HG03575 (cell line): Measurements from ENCODE around the gene DHX57.
"Not testable (repeated sequence)": the region's sequence is repeated elsewhere in the genome, so short reads cannot be mapped to it uniquely, and the experiment has no call there.

Experiments used
- ATAC-seq: cut with Tn5 transposase; IDR thresholded peaks from one replicate; pipeline ENCODE4 v1.9.1; 2021; ENCODE audit not compliant: unreplicated experiment, insufficient number of reproducible peaks, low FRiP score; ENCODE audit errors: extremely low read depth

The DHX57 gene

DNA sequence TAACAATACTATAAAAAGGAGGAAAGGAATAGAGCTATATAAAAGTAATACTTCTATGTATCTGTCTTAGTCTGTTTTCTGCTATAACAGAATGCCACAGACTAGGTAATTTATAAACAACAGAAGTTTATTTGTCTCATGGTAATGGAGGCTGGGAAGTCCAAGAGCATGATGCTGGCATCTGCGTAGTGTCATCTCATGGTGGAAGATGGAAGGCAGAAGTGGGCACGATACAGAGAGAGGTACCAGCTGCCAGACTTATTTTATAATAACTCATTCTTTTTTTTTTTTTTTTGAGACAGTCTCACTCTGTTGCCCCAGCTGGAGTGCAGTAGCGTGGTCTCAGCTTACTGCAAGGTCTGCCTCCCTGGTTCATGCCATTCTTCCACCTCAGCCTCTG is 4.3 kb downstream of the DHX57 start:
- no peak for ATAC-seq

DNA sequence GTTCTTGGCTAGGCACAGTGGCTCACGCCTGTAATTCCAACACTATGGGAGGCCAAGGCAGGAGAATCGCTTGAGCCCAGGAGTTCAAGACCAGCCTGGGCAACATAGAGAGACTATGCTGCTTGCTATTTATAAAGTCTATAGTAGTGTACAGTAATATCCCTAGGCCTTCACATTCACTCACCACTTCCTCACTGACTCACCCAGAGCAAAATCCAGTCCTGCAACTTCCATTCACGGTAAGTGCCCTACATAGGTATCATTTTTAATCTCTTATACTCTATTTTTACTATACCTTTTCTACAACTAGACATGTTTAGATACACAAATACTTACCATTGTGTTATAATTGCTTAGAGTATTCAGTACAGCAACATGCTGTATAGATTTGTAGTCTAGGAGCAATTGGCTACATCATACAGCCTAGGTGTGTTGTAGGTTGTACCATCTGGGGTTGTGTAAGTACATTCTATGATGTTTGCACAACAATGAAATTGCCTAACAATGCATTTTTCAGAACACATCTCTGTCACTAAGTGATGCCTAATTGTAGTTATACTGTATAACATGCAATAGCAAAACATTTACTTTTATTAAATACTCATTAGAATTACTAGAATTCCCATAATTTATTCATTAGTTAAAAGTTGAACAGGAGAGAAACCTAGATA is 8.8 kb downstream of the DHX57 start:
- ATAC-seq, result no peak

DNA sequence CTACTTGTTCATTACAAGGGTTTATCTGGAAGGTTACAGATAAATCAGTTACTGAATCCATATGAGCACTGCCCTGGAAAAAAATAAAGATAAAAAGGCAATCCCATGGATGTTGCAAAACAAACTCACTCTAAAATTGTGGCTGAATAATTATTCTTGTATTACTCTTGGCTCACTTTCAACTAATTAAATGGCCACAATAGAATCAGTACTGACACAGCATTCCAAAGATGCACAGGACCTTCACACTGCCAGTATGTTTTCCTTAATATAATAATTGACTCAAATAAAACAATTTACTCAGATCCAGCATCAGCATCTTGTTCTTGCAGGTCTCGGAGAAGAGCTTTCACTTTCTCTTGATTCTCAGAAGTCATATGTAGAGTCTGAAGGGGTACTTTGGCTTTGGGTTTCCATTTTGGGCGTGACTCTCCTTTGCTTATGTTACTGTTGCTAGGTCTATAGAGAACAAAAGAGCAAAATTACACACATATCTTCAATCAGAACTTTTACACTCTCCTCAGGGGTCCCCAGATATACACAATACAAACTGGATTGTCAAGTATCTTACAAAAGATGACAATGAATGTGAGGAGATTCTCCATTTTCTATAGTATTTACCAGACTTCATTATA is 12.6 kb downstream of the DHX57 start:
- no peak for ATAC-seq

DNA sequence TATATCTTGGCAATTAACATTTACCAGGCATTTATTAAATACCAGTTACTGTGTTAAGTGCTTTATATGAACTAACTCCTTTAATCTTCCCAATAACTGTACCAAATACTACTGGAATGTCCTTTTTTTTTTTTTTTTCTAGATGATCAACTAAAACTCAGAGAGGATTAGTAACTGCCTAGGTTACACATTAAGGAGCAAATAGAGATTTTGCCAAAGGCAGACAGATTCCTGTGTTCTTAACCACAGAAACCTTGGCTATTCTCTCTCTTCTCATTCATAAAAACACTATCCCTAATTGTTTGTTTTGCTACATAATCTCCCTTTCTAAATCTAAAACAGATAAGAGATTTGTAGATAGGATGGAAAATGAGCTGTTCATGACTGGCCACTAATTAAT is 13.3 kb downstream of the DHX57 start:
- no peak for ATAC-seq

DNA sequence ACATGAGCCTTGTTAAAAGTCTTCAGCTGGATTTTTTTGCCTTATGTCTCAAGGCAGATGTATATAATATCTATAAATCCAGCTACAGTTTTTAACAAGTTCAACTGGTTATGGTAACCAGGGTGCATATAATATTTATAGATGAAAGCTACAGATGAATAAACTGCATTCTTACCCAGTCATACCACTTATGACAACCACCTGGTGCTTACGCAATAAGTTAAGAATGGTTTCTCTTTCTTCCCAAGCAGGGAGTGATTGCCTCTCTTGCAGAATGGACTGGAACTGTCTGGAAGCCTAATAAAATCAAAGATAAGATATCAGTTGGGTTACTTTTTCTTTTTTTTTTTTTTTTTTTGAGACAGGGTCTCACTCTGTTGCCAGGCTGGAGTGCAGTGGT is 19.6 kb downstream of the DHX57 start:
- ATAC-seq, result no peak

DNA sequence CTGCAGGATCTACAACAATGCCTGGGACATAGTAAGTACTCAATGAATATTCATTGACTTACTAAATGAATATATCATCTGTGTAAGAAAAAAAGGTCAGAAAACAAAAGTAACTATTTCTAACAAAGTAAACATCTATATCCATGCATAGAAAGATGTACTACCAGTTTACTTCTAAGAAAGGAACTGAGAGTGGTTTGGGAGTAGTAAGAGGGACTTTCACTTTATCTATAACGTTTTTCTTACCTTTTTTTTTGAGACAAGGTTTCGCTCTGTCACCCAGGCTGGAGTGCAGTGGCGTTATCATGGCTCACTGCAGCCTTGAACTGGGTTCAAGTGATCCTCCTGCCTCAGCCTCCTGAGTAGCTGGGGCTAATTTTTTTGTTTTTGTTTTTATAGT is 25.7 kb downstream of the DHX57 start:
- ATAC-seq, result peak; percentile 95

DNA sequence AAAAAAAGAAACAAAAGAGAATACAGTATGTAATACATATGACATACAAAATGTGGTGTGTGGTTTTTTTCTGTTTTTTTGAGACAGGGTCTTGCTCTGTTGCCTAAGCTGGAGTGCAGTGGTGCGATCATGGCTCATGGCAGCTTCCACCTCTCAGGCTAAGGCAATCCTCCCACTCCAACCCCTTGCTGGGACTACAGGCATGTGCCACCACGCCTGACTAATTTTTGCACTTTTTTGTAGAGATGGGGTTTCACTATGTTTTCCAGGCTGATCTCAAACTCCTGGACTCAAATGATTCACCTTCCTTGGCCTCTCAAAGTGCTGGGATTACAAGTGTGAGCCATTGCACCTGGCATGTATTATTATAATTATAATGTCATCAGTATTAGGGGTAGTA is 38.9 kb downstream of the DHX57 start:
- ATAC-seq, result no peak

DNA sequence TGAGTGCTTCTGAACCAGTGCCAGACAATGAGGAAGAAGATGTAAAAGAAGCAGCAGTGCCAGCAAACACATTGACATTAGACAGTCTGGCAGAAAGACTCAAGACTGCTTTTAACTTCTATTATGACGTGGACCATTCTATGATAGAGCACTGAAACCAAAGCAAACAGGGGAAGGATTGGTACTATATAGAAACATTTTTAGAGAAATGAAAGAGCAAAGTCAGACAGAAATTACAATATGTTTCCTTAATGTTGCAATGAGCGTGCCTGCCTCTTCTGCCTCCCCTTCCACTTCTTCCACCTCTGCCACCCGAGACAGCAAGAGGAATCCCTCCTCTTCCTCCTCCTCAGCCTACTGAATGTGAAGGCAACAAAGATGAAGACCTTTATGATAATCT is 39.7 kb downstream of the DHX57 start:
- peak; percentile 86 for ATAC-seq

DNA sequence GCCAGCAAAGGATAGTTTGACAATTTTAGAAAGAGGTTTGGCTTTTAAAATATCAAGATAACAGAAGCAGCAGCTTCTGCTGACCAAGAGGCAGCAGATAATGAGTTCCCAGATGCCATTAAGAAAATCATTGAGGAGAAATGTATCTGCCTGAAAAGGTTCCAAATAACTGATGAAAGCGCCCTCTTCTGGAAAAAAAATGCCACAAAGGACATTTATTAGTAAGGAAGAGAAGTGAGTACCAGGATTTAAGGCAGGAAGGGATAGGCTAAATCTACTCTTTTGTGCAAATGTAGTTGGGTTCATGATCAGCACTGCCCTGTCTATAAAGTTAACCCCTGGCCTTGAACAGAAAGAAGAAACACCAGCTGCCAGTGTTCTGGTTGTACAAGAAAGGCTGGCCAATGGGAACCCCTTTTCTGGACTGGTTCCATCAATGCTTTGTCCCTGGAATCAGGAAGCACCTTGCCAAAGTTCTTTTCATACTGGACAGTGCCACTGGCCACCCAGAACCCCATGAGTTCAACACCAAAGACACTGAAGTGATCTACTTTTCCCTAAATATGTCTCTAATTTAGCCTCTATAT is 40.6 kb downstream of the DHX57 start:
- ATAC-seq, result no peak

DNA sequence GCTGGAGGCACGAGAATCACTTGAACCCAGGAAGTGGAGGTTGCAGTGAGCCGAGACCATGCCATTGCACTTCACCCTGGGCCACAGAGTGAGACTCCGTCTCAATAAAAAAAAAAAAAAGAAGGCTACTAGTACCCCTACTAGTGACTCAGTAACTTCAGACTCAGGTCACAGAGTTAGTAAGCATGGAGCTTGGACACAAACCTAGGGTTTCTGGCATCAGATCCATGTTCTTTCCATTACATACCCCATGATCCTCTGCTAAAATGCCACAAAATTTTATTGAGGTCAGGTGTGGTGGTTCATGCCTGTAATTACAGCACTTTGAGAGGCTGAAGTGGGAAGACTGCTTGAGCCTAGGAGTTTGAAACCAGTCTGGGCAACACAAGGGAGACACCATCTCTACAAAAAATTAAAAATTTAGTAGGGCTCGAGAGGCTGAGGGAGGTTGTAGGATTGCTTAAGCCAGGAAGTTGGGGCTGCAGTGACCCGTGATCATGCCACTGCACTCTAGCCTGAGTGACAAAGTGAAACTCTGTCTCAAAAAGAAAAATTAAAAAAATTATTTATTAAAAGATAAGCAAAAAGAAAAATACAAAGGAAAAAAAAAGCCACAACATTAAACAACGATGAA is 45.1 kb downstream of the DHX57 start:
- no peak for ATAC-seq

DNA sequence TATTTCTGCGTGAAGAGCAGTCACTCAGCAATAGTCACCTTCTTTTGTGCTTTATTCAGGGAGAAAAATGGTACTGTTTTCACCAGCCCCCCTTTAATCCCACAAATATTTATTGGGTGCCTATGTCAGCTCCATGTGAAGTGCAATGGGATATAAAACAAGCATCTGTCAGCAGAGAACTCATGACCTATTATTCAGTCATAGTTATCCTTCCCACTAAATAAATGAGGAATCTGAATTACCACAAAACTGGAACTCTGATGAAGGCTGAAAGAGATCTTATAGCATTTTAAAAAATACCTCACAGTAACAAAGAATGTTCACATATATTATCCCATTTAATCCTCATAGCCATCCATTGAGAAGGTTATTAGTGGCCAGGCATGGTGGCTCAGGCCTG is 45.8 kb downstream of the DHX57 start:
- ATAC-seq, result no peak

DNA sequence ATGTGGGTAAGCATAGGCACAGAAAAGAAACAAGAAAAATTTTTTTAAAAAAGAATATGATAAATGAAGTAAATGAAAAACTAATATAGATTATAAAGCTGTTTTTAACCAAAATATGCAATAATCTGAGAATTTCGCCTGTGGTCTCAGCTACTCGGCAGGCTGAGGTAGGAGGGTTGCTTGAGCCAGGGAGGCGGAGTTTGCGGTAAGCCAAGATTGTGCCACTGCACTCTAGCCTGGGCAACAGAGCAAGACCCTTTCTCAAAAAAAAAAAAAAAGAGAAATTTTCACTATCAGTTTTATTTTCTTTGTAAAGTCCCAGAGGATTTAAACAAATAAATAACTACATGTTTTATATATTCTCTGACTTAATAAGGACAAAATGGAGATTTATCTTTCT is 47.3 kb downstream of the DHX57 start:
- no peak for ATAC-seq

DNA sequence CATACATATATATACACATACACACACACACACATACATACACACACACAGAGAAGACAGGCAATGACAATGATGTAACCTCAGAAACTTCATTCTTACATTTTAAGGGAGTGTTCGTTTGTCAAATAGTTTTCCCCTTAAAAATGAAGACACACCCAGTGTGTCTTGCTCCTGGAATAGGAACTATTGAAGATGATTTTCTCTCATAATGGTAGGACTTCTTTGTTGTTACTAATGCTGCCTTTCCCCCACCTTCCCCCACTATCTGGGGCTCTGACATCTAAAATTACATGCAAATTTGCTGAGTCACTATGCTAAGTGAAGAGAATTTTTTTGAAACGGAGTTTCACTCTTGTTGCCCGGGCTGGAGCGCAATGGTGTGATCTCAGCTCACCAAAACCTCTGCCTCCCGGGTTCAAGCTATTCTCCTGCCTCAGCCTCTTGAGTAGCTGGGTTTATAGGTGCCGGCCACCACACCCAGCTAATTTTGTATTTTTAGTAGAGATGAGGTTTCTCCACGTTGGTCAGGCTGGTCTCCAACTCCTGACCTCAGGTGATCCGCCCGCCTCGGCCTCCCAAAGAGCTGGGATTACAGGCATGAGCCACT is 48.1 kb downstream of the DHX57 start:
- ATAC-seq, result not testable (repeated sequence)

DNA sequence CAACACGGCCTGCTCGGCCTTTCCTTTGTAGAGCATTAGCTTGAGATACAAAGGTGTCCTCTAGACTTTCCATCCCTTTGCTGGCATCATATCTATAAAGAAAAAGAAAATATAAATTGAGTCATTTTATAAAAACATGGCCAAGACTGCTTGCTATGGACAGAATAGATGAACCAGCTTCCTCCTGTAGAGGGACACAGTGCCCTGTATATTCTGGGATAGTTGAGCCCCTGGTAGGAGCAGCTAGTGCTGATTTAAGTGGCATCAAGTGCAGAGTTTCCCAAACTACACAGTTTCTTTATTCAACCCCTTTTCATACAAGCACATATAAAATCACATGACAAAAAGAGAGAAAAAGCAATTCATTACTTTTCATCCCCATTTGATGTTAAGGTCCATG is 49.8 kb downstream of the DHX57 start:
- ATAC-seq, result no peak

DNA sequence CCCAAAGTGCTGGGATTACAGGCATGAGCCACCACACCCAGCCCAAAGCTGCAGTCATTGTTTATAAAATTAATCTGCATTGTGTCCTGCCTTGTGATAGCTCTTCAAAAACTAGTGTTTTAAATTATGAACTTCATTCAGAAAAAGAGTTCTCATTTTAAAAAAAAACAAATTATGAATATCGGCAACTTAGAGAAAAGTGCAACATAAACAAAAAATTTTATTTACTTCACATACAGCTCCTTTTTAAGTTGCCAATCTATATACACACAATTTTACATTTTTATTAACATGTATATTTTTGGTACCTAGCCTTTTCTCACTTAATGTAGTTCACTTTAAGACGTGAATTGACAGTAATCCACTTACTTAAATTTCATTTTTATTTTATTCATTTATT is 50.8 kb downstream of the DHX57 start:
- ATAC-seq, result no peak

DNA sequence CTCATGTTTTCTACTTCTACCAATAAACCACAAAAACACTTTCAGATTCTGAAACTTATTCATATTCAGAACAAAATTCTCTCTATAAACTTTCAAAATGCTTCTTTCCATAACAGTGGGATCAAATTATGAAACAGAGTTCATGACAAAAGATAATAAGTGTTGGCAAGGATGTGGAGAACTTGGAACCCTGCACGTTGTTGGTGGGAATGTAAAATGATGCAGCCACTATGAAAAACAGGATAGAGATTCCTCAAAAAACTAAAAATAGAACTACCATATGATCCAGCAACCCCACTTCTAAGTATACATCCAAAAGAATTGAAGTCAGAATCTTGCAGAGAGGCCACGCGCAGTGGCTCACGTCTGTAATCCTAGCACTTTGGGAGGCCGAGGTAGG is 52.3 kb downstream of the DHX57 start:
- ATAC-seq, result no peak

DNA sequence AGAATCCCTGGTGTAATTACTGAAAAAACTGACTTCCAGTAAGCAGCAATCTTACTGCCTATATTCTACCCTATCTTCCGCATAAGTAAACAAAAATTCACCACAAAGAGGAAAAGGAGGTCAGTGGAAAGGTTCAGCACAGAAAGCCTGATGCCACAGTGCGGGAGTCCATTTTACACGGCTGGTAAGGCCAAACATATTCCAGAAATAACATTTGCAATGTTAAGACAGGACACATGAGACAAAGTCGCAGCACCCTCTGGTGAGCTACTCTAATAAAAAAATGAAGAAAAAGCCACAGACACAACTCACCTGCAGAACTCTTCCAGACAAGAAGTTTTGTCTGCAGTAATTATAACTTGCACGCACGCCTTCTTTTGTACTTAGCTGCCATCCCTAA is 57.2 kb downstream of the DHX57 start:
- no peak for ATAC-seq

DNA sequence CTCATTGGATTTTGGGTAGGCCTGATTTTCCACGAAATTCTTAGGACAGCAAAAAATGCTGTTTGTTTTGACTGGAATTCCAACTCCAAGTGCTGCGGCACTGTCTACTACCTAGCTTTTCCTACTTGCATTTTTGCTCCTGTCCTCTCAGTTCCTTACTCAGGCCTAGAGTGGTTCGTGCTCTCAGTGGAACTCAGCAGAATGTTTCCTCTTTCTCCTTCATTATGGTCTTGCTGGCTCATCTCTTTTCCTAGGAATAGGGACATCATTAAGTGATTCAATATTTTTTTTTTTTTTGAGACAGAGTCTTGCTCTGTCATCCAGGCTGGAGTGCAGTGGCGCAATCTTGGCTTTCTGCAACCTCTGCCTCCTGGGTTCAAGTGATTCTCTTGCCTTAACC is 59.8 kb downstream of the DHX57 start:
- ATAC-seq, result no peak

DNA sequence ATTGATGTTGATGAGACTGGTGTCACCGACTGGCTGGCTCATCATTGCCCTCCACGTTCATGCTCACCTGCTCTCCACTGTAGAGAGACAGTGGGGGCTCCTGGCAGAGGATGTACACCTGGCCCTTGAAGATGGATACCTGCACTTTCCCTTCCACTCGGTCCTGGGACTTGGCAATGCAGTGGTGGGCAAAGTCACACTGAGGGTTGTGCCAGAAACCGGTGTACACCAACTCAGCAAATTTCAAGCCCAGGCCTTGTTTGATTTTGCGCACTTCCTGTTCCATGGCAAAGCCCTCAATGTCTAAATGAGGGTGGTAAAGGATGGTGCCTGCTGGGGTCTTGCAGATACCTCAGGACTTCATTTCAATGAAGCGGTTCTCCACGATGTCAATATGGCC is 65.2 kb downstream of the DHX57 start:
- ATAC-seq, result no peak

DNA sequence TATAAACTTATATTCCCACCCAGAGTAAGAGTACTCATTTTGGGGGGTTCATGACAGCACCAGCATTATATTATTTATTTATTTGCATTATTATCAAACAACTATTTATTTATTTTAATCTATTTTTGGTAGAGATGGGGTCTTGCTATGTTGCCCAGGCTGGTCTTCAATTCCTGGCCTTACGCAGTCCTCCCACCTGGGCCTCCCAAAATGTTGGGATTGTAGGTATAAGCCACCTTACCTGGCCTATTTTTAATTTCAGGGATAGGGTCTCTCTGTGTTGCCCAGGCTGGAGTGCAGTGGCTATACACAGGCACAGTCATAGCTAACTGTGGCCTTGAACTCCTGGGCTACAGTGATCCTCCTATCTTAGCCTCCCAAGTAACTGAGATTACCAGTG is 67.1 kb downstream of the DHX57 start:
- ATAC-seq, result no peak
